Ishikawa (cell line): ENCODE data around the gene PCMT1.

Source experiments
- CEBPB ChIP-seq: IDR thresholded peaks from 2 replicates; pipeline ENCODE4 v1.6.1; 2012
- CREB1 ChIP-seq: IDR thresholded peaks from 2 replicates; pipeline ENCODE4 v1.6.1; 2012; ENCODE audit warnings: low read depth
- EGR1 ChIP-seq: IDR thresholded peaks from 2 replicates; pipeline ENCODE4 v1.6.1; 2012
- EP300 ChIP-seq: IDR thresholded peaks from 2 replicates; pipeline ENCODE4 v1.6.1; 2012; ENCODE audit warnings: borderline replicate concordance
- FOXM1 ChIP-seq: IDR thresholded peaks from 2 replicates; pipeline ENCODE4 v1.6.1; 2012; ENCODE audit warnings: low read depth, borderline replicate concordance
- NFIC ChIP-seq: IDR thresholded peaks from 2 replicates; pipeline ENCODE4 v1.6.1; 2012
- RAD21 ChIP-seq: IDR thresholded peaks from 2 replicates; pipeline ENCODE4 v1.6.1; 2012; ENCODE audit warnings: low read depth
- TAF1 ChIP-seq: IDR thresholded peaks from 2 replicates; pipeline ENCODE4 v1.6.1; 2012; ENCODE audit warnings: low read depth, mild to moderate bottlenecking
- TCF12 ChIP-seq: IDR thresholded peaks from 2 replicates; pipeline ENCODE4 v1.6.1; 2012; ENCODE audit warnings: low read depth
- TEAD4 ChIP-seq: IDR thresholded peaks from 2 replicates; pipeline ENCODE4 v1.6.1; 2012
- YY1 ChIP-seq: IDR thresholded peaks from 2 replicates; pipeline ENCODE4 v1.6.1; 2012; ENCODE audit warnings: low read depth
- ZBTB7A ChIP-seq: IDR thresholded peaks from 2 replicates; pipeline ENCODE4 v1.6.1; 2012; ENCODE audit warnings: low read depth
- TF ChIP-seq, protein P1 (sequence below): IDR thresholded peaks from 2 replicates; pipeline ENCODE4 v1.6.1; 2012; ENCODE audit warnings: low read depth, mild to moderate bottlenecking
- TF ChIP-seq, protein P2 (sequence below): IDR thresholded peaks from 2 replicates; pipeline ENCODE4 v1.6.1; 2012
- TF ChIP-seq, protein P3 (sequence below): IDR thresholded peaks from 2 replicates; pipeline ENCODE4 v1.6.1; 2012

The PCMT1 gene

DNA sequence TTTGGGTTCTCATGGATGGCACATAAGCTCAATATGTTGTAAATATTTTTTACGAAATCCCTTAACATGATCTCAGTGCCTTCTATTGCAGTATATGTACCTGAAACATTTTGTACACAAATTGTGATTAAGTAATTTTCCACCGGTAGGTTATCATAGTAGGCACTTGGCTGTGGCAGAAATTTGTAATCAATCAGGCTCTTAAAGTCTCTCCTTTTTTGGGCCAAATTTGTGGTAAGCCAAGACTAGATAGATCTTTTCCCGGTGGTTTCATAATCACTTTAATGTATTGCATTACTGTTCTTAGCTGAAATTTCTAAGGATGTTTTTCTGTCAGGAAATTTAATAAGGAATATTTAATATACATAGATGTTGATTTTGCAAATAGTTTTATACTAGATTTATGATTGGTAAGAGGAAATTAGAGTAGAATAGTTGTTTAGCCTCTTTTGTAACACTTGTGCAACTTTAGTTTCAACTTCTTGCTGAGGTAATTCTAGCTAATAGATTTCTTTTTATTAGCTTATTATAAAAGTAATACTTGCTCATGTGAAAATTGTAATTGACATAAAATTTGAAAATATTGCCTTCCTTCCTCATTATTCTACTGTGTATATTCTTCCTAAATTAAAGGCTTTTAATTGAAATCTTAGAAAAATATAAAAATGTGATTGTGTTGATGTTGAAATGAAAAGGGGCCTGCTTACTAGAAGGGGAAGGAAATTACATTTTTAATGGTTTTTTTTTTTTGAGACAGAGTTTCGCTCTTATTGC lies 3.2 kb downstream of the PCMT1 start:
- TF ChIP-seq, protein P1, sequence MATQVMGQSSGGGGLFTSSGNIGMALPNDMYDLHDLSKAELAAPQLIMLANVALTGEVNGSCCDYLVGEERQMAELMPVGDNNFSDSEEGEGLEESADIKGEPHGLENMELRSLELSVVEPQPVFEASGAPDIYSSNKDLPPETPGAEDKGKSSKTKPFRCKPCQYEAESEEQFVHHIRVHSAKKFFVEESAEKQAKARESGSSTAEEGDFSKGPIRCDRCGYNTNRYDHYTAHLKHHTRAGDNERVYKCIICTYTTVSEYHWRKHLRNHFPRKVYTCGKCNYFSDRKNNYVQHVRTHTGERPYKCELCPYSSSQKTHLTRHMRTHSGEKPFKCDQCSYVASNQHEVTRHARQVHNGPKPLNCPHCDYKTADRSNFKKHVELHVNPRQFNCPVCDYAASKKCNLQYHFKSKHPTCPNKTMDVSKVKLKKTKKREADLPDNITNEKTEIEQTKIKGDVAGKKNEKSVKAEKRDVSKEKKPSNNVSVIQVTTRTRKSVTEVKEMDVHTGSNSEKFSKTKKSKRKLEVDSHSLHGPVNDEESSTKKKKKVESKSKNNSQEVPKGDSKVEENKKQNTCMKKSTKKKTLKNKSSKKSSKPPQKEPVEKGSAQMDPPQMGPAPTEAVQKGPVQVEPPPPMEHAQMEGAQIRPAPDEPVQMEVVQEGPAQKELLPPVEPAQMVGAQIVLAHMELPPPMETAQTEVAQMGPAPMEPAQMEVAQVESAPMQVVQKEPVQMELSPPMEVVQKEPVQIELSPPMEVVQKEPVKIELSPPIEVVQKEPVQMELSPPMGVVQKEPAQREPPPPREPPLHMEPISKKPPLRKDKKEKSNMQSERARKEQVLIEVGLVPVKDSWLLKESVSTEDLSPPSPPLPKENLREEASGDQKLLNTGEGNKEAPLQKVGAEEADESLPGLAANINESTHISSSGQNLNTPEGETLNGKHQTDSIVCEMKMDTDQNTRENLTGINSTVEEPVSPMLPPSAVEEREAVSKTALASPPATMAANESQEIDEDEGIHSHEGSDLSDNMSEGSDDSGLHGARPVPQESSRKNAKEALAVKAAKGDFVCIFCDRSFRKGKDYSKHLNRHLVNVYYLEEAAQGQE = no peak
- no peak for TF ChIP-seq ZBTB7A
- TF ChIP-seq CREB1 = no peak
- TF ChIP-seq TEAD4 = no peak
- TF ChIP-seq NFIC = no peak

DNA sequence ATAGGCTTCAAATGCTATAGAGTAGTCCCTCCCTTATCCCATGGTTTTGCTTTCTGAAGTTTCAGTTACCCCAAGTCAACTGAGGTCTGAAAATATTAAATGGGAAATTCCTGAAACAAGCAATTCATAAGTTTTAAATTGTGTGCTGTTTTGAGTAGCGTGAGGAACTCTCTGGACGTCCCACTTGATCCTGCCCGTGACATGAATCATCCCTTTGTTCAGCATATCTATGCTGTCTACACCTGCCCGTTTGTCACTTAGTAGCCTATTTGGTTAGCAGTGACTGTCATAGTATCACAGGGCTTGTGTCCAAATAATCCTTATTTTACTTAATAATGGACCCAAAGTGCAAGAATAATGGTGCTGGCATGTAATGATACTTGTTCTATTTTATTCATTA lies 5.0 kb downstream of the PCMT1 start:
- TF ChIP-seq, protein P1 = no peak
- TF ChIP-seq EGR1 = no peak
- no peak for TF ChIP-seq EP300
- no peak for TF ChIP-seq CREB1
- TF ChIP-seq CEBPB = no peak
- no peak for TF ChIP-seq TAF1
- TF ChIP-seq RAD21 = no peak
- TF ChIP-seq TCF12 = no peak
- TF ChIP-seq YY1 = no peak
- TF ChIP-seq, protein P2, sequence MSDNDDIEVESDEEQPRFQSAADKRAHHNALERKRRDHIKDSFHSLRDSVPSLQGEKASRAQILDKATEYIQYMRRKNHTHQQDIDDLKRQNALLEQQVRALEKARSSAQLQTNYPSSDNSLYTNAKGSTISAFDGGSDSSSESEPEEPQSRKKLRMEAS = no peak
- no peak for TF ChIP-seq FOXM1
- no peak for TF ChIP-seq NFIC
- TF ChIP-seq TEAD4 = no peak
- TF ChIP-seq ZBTB7A = no peak

DNA sequence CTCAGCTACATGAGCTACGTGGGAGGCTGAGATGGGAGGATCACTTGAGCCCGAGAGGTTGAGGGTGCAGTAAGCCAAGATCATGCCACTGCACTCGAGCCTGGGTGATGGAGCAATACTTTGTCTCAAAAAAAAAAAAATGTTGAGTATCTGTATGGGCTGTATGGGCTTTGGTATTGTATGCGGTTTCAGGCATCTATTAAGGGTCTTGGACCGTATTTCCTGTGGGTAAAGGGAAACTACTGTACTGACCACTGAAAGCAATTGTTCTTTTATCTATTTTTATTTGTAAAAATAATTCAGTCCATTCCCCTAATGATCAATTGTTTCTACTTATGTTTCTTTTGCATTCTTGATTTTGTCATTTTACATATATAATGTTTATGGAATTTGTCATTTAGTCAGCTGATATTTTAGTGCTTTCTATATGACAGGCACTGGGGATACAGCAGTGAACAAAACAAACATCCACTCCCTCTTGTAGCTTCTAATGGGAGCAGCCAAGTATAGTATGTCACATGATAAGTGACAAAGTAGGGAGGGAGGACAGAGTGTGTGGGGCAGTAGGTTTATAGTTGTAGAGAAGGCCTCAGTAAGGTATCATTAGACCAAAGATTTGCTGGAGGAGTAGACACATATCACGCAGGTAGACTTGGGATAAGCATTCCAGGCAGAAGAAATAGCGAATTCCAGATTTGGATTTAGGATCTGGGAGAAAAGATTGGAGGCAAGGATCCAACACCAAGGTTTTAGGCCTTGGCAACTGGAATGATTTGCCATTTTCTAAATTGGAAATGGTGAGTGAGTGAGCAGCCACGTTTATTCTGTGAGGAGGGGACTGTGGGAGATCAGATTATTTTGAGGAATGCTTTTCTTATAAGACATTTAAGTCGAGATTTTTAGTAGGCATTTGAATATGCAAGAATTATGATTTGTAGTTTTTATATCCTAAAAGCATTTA lies 6.0 kb downstream of the PCMT1 start:
- TF ChIP-seq, protein P2 = no peak
- TF ChIP-seq EP300 = no peak
- TF ChIP-seq FOXM1 = no peak
- no peak for TF ChIP-seq TEAD4
- TF ChIP-seq CREB1 = no peak
- TF ChIP-seq NFIC = no peak
- no peak for TF ChIP-seq RAD21
- no peak for TF ChIP-seq ZBTB7A
- TF ChIP-seq, protein P3, sequence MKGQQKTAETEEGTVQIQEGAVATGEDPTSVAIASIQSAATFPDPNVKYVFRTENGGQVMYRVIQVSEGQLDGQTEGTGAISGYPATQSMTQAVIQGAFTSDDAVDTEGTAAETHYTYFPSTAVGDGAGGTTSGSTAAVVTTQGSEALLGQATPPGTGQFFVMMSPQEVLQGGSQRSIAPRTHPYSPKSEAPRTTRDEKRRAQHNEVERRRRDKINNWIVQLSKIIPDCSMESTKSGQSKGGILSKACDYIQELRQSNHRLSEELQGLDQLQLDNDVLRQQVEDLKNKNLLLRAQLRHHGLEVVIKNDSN = no peak
- no peak for TF ChIP-seq EGR1
- TF ChIP-seq CEBPB = no peak
- TF ChIP-seq TCF12 = no peak
- TF ChIP-seq TAF1 = no peak
- TF ChIP-seq, protein P1 = no peak
- no peak for TF ChIP-seq YY1

DNA sequence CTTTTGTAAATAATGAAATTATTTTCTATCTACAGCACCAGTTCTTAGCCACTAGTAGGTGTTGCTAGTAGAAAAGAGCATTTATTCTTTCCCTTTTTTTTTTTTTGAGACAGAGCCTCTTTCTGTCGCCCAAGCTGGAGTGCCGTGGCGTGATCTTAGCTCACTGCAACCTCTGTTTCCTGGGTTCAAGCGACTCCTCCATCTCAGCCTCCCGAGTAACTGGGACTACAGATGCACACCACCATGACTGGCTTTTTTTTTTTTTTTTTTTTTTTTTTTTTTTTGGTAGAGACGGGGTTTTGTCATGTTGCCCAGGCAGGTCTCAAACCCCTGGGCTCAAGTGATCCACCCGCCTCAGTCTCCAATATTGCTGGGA lies 6.7 kb downstream of the PCMT1 start:
- TF ChIP-seq EP300 (no peak), RAD21 (no peak), TAF1 (no peak), YY1 (no peak), EGR1 (no peak), NFIC (no peak), CEBPB (no peak), TEAD4 (no peak), TCF12 (no peak), ZBTB7A (no peak), FOXM1 (no peak), CREB1 (no peak)
- TF ChIP-seq, protein P3 = no peak
- TF ChIP-seq, protein P1 = no peak
- TF ChIP-seq, protein P2 = no peak
